Skeletal muscle tissue (tissue), 4 donors: Measurements from ENCODE around the gene KDM1B. TPM values are rescaled to one million over a fixed set of nuclear protein-coding genes. Genes with fewer than 3 reads are reported as not detected.

ENCODE experiments used
- H3K27ac ChIP-seq: one replicate; pipeline ENCODE4 v1.7.0; 2013; ENCODE audit warnings: mild to moderate bottlenecking, low read depth, low read length, inconsistent platforms
- H3K27me3 ChIP-seq, 3 donors: one replicate each; pipeline ENCODE4 v1.7.0; 2013; ENCODE audit warnings: low read length in 3 of 3; ENCODE audit not compliant: control insufficient read depth in 3 of 3, insufficient read depth in 3 of 3
- H3K36me3 ChIP-seq, 3 donors: one replicate each; pipeline ENCODE4 v1.7.0; 2013; ENCODE audit warnings: low read length in 3 of 3; ENCODE audit not compliant: control insufficient read depth in 3 of 3, insufficient read depth in 3 of 3
- H3K4me1 ChIP-seq, 3 donors: one replicate each; pipeline ENCODE4 v1.7.0; 2013; ENCODE audit warnings: low read length in 3 of 3, mild to moderate bottlenecking in 3 of 3; ENCODE audit not compliant: control insufficient read depth in 3 of 3, insufficient read depth in 3 of 3
- H3K4me3 ChIP-seq, 3 donors: one replicate each; pipeline ENCODE4 v1.7.0; 2013; ENCODE audit warnings: low read length in 3 of 3
- H3K9ac ChIP-seq, 3 donors: one replicate each; pipeline ENCODE4 v1.7.0; 2013; ENCODE audit warnings: low read length in 3 of 3, mild to moderate bottlenecking in 3 of 3, moderate library complexity in 2 of 3, low read depth in 1 of 3
- H3K9me3 ChIP-seq, 3 donors: one replicate each; pipeline ENCODE4 v1.7.0; 2013; ENCODE audit warnings: low read length in 3 of 3; ENCODE audit not compliant: control insufficient read depth in 3 of 3
- total RNA-seq: library from RNA; depleted of rRNA; stranded (reverse); fragments of >200 nt; gene quantifications from one replicate; pipeline ENCODE4 v1.2.3, GENCODE V29; 2014
- donor health status: Osteomylitis.

KDM1B gene
- total RNA-seq, 1 donor from 2014 or later, result 16.2 TPM

DNA sequence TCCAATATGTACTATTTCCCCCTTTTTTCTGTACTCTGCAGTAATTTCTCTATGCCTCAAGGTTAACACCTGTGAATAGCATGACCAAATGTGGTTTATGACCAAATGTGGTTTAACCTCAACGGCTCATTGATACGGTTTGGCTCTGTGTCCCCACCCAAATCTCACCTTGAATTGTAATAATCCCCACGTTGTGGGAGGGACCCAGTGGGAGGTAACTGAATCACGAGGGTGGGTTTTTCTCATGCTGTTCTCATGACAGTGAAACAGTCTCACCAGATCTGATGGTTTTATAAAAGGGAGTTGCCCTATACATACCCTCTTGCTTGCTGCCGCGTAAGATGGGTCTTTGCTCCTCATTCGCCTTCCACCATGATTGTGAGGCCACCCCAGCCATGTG, 90.4 kb downstream of the KDM1B start:
- Histone ChIP-seq H3K9me3 (no peaks in the 10 kb centered on the region), H3K36me3 (peaks cover 5 to 31% (median 25%) of the 10 kb centered on the region in 3 donors), H3K9ac (no peak overlapping the region), H3K4me1 (no peaks in the 10 kb centered on the region), H3K4me3 (no peak overlapping the region), H3K27me3 (no peaks in the 10 kb centered on the region), H3K27ac (no peak overlapping the region)

DNA sequence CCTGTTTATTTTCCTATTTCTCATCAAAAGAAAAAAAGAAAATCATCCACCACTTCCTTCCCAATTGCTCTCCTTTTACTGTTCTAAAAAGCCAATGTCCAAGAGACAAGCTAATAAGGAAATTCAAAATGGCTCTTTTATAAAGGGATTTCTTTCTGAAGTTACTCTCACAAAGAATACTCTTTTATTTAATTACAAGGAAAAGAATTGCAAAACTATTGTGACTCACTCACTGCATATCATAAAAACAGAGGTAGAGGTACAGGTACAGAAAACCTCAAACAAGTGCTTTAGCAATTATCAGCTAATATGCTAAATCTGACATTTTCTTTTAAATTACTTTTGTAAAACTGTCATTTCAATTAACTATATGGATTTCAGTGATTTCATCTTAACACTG, 91.0 kb downstream of the KDM1B start:
- no peak overlapping the region for H3K9ac ChIP-seq
- H3K9me3 ChIP-seq, result no peaks in the 10 kb centered on the region
- no peak overlapping the region for H3K4me3 ChIP-seq
- H3K27me3 ChIP-seq, result no peaks in the 10 kb centered on the region
- H3K27ac ChIP-seq, result no peak overlapping the region
- H3K4me1 ChIP-seq, result no peaks in the 10 kb centered on the region
- H3K36me3 ChIP-seq, result peaks cover 5 to 32% (median 25%) of the 10 kb centered on the region in 3 donors

DNA sequence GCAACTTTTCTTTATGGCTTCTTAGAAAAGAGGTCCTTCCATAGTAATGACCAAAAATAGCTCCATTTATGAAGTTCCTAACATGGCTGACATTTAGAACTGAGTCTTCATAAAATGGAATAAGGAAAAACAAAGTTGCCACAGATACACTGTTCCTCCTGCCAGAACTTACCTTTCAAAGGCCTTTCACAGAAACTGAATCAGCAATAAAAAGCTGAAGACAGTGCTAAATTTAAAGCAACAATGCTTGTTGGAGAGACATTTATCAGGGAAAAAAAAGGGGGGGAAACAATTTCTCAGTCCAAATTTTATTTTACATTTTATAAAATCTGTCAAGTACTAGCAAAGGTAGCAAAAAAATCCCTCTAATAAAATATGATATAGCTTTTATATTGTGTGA, 91.8 kb downstream of the KDM1B start:
- H3K9me3 ChIP-seq, result no peaks in the 10 kb centered on the region

DNA sequence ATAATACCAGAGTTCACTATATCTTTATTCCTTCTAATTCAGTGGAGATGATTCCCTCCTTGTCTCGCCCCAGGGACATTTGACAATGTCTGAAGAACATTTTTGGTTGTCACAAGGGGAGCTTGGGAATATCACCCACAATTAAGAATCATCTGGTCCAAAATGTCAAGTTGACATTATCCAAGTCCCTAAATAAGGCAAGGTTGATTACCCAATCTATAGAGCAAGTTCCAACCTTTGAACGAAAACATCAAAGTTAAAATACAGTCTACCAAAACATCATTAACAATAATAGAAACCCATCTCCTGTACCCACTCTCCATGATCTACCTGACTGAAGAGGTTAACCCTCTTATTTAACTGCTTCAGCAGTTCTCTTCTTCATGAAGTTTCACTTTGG, 93.5 kb downstream of the KDM1B start:
- no peak overlapping the region for H3K27ac ChIP-seq
- H3K9ac ChIP-seq, result no peak overlapping the region
- H3K27me3 ChIP-seq, result no peaks in the 10 kb centered on the region
- no peaks in the 10 kb centered on the region for H3K4me1 ChIP-seq
- peaks cover 5 to 20% (median 18%) of the 10 kb centered on the region in 3 donors for H3K36me3 ChIP-seq
- no peak overlapping the region for H3K4me3 ChIP-seq
- H3K9me3 ChIP-seq, result no peaks in the 10 kb centered on the region

More for the DNA sequence above, 91.8 kb downstream of the KDM1B start:
- Histone ChIP-seq H3K36me3 (peaks cover 5 to 31% (median 26%) of the 10 kb centered on the region in 3 donors), H3K9ac (no peak overlapping the region), H3K4me3 (no peak overlapping the region), H3K27ac (no peak overlapping the region), H3K27me3 (no peaks in the 10 kb centered on the region), H3K4me1 (no peaks in the 10 kb centered on the region)

DNA sequence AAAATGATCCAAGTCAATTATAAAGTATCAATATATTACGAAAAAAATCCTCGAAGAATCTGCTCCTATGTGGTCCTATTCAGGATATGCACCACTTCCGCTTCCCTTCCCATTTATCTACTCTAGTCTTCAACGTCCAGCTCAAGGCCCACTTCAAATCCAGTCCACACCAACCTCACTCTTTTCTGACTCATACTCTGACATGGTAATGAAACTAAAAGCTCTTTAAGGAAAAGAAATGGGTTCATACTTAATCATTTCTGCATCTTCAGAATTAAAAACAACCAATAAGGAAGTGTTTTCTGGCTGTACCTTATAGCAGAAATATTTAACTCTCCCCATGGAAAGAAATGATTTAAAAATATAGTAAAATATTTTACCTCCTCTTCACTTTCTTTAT, 94.0 kb downstream of the KDM1B start:
- peaks cover 5 to 23% (median 18%) of the 10 kb centered on the region in 3 donors for H3K36me3 ChIP-seq
- no peak overlapping the region for H3K4me3 ChIP-seq
- H3K9ac ChIP-seq, result no peak overlapping the region
- no peak overlapping the region for H3K27ac ChIP-seq
- no peaks in the 10 kb centered on the region for H3K9me3 ChIP-seq
- H3K27me3 ChIP-seq, result no peaks in the 10 kb centered on the region
- no peaks in the 10 kb centered on the region for H3K4me1 ChIP-seq

DNA sequence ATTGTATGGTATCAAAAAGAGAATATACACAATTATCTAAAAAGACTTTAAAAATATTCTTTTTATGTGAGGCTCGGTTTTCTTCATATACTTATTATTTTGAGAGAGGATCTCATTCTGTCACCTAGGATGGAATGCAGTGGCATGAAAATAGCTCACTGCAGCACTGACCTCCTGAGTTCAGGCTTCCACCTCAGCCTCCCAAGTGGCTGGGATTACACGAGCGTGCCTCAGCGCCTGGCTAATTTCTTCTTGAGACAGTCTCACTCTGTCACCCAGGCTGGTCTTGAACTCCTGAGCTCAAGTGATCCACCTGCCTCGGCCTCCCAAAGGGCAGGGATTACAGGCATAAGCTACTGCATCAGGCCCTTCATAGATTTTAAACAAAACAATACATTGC, 98.4 kb downstream of the KDM1B start:
- H3K27ac ChIP-seq, result no peak overlapping the region
- no peaks in the 10 kb centered on the region for H3K9me3 ChIP-seq
- H3K4me3 ChIP-seq, result no peak overlapping the region
- H3K27me3 ChIP-seq, result no peaks in the 10 kb centered on the region
- no peak overlapping the region for H3K9ac ChIP-seq
- H3K36me3 ChIP-seq, result peaks cover 4 to 32% (median 15%) of the 10 kb centered on the region in 3 donors
- no peaks in the 10 kb centered on the region for H3K4me1 ChIP-seq

DNA sequence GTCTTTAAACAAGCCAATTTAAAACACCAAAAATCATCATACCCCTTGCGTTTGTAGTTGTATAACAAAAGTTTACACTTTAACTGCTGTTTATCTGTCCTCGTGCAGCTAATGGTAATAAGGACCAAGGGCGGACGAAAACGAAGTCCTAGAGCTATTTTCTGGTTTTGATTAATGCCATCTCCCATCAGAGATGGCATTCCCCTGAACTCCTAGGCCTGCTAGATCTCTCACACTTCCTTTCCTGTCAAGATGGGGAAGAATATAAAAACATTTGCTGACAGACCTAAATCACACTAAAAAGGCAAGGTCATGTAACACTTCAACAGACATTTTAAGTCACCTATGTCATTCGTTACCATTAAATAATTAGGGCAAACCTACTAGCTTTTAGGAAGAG, 99.6 kb downstream of the KDM1B start:
- peaks cover 3 to 27% (median 13%) of the 10 kb centered on the region in 3 donors for H3K36me3 ChIP-seq
- no peaks in the 10 kb centered on the region for H3K27me3 ChIP-seq
- H3K4me3 ChIP-seq, result no peak overlapping the region
- no peak overlapping the region for H3K27ac ChIP-seq
- H3K9me3 ChIP-seq, result no peaks in the 10 kb centered on the region
- no peak overlapping the region for H3K9ac ChIP-seq
- H3K4me1 ChIP-seq, result peaks cover 2 to 4% (median 3%) of the 10 kb centered on the region in 3 donors

DNA sequence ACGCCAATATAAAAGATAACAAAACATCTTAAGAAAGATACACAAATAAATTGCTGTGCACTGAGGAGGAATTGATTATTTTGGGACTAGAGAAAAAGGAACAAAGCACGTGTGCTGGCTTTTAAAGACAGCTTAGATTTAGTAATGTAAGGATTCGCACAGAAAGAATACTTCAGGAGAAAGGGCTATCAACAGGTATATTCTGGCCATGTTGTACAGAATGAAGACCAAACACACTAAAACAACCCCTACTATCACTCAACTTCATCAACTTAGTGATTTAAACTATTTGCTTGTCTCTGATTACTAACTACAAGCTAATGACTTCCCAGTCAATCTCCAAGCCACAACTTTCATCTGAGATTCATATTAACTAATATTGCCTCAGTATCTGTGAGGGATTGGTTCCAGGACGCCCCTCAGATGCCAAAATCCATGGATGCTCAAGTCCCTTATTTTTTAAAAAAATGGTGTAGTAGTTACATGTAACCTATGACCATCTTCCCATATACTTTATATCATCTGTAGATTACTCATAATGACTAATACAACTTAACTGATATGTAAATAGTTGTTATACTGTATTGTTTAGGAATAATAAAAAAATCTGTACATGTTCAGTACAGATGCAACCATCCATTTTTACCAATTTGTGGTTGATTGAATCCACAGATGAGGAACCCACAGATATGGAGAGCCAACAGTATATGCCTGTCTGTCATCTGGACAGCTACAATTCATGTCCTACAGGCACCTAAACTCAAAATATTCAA, 104.6 kb downstream of the KDM1B start:
- Histone ChIP-seq H3K36me3 (peaks cover 3 to 18% (median 10%) of the 10 kb centered on the region in 3 donors), H3K9ac (no peak overlapping the region), H3K4me3 (peak overlapping the region in 1 of 3 donors; percentile 18), H3K9me3 (no peaks in the 10 kb centered on the region), H3K27me3 (no peaks in the 10 kb centered on the region), H3K27ac (no peak overlapping the region), H3K4me1 (peaks cover 21 to 32% (median 32%) of the 10 kb centered on the region in 3 donors)

DNA sequence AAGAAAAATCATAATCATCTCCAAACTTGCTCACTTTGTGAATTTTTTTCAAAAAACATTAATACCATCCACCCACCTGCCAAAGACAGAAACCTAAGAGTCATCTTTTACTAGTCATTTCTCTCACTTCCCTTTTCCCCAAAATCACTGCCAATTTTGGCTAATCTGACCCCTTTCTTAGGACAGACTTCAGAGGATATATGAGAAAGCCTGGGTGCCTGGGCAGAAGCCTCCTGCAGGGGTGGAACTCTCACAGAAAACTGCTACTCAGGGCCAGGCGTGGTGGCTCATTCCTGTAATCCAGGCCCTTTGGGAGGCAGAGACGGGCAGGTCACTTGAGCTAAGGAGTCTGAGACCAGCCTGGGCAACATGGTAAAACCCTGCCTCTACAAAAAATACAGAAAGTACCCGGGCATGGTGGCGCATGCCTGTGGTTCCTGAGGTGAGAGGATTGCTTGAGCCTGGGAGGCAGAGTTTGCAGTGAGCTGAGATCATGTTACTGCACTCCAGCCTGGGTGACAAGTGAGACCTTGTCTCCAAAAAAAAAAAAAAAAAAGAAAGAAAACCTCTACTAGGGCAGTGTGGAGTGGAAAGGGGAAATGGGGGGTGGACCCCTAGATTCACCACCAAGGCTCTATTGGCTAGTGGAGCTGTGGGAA, 105.4 kb downstream of the KDM1B start:
- Histone ChIP-seq H3K36me3 (peaks cover 3 to 11% (median 3%) of the 10 kb centered on the region in 3 donors), H3K4me1 (peaks cover 26 to 39% (median 36%) of the 10 kb centered on the region in 3 donors), H3K9ac (no peak overlapping the region), H3K9me3 (no peaks in the 10 kb centered on the region), H3K4me3 (peak overlapping the region in 2 of 3 donors; percentile 0 to 12), H3K27ac (peak overlapping the region; percentile 32), H3K27me3 (no peaks in the 10 kb centered on the region)

DNA sequence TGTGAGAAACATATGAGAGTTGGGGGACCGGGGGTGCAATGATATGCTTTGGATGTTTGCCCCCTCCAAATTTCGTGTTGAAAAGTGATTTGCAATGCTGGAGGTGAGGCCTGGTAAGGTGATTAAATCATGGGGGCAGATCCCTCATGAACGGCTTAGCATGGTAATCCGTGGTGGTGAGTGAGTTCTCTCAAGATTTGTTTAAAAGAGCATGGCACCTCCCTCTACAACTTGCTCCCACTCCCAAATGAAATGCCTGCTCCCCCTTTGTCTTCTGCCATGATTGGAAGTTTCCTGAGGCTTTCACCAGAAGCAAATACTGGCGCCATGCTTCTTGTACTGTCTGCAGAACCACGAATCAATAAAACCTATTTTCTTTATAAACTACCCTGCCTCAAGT, 106.7 kb downstream of the KDM1B start:
- Histone ChIP-seq H3K4me3 (no peak overlapping the region), H3K4me1 (peaks cover 26 to 40% (median 36%) of the 10 kb centered on the region in 3 donors), H3K27ac (no peak overlapping the region), H3K9me3 (no peaks in the 10 kb centered on the region), H3K9ac (peak overlapping the region in 1 of 3 donors; percentile 10), H3K27me3 (no peaks in the 10 kb centered on the region), H3K36me3 (peaks cover 0 to 6% (median 3%) of the 10 kb centered on the region in 3 donors)
